Stimulated activated CD4-positive, alpha-beta T cell treated with anti-CD3 and anti-CD28 coated beads, Interleukin-1b, Interleukin-23, amount 100 ng/mL, for 48 hours (primary cell): ENCODE data around the gene AGTPBP1.
"Not testable (repeated sequence)": the region's sequence is repeated elsewhere in the genome, so short reads cannot be mapped to it uniquely, and the experiment has no call there.

Experiments
- DNase-seq: peaks from one replicate; pipeline ENCODE4 v3.0.0-alpha.2; 2020

The AGTPBP1 gene

DNA sequence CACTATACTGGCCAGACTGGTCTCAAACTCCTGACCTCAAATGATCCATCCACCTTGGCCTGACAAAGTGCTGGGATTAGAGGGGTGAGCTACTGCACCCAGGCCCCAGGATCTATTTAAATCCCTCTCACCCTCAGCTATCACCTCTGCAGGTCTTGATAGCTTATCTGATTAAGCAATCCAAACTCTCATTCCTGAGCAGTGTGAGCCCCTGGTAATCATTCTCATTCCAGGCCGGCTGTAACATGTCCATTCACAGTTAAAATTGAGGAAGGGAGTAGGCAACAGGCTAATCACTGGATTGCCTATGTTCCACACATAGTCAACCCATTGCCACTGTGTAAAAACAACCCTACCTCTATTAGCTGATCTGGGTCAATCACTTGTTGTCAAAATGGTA is 111.1 kb downstream of the AGTPBP1 start:
- no peak for DNase-seq

GRCh38 chr9:85617141-85617670 is 124.5 kb downstream of the AGTPBP1 start:
- no peak for DNase-seq

- DNase-seq, result no peak
Observed at GRCh38 chr9:85615792-85616191, 126.0 kb downstream of the AGTPBP1 start.

DNA sequence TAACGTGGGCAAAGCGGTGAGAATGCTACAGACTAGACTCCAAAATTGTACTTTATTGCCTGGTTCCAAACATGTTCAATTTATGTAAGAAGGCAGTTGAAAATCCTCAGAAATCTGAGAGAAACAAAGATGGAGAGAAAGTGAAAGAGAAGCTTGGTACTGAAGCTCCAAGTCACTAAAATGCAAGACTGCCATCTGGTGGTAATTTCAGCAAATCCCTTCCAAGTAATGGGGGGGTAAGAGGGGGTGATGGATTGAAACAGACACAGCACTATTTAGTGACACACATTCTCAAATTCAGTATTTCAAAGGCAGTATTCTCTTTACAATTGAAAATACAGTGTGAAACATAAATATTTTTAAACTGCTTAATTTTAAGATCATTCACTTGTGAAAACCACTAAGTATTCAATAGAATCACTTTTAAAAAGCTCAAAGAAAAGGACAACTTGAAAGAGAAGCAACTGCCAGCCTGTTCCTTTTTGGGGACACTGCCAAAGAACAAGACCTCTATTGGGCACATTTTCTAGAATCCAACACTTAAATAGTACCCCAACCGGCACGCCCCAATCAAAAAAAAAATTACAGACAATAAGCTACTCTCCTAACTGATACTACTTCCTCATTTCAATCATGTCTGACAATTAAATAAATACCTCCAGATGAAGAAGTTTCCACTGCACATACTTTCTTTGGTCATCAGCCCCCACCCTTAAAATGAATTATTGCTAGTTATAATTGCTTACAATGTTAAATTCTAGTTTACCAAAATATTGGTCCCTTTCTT is 131.5 kb downstream of the AGTPBP1 start:
- peak; percentile 8 for DNase-seq

GRCh38 chr9:85605905-85606304 is 135.8 kb downstream of the AGTPBP1 start:
- DNase-seq, result no peak

GRCh38 chr9:85603936-85604335 is 137.8 kb downstream of the AGTPBP1 start:
- no peak for DNase-seq

DNA sequence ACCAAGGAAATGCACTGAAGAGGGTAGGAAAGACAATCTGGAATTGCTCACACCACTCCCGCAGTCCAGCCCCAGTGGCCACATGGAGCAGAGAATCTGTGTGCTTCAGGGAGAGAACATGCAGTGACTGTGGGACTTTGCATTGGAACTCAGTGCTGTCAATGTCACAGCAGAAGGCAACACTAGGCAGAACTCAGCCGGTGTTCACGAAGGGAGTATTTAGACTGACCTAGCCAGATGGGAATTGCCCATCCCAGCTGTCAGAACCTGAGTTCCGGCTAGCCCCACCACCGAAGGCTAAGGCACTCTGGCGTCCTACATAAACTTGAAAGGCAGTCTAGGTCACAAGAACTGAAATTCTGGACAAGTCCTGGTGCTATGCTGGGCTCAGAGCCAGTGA is 139.0 kb downstream of the AGTPBP1 start:
- DNase-seq, result no peak

GRCh38 chr9:85600675-85601263 is 141.0 kb downstream of the AGTPBP1 start:
- no peak for DNase-seq

- no peak for DNase-seq
Observed at GRCh38 chr9:85599540-85600105, 142.1 kb downstream of the AGTPBP1 start.

GRCh38 chr9:85594316-85594715 is 147.4 kb downstream of the AGTPBP1 start:
- no peak for DNase-seq

DNA sequence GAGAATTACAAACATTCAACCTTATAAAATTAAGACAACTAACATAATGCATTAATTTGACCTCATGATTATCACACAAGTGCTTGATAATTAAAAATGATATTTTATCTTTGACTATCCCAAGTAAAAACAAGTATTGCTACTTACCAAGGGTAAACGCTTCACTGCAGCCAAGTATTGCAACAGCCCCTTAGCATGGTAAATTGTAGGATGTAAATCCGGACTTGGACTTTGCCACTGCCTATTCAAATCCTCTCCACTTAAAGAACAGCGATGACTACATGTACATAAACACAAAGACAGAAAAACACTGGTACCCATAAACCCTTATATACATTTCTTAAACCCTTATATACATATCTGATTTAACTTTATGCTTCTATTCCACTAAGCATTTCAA is 155.1 kb downstream of the AGTPBP1 start:
- DNase-seq, result no peak

- DNase-seq, result no peak
Observed at GRCh38 chr9:85577353-85577952, 164.3 kb downstream of the AGTPBP1 start.

GRCh38 chr9:85575868-85576267 is 165.9 kb downstream of the AGTPBP1 start:
- DNase-seq, result no peak

DNA sequence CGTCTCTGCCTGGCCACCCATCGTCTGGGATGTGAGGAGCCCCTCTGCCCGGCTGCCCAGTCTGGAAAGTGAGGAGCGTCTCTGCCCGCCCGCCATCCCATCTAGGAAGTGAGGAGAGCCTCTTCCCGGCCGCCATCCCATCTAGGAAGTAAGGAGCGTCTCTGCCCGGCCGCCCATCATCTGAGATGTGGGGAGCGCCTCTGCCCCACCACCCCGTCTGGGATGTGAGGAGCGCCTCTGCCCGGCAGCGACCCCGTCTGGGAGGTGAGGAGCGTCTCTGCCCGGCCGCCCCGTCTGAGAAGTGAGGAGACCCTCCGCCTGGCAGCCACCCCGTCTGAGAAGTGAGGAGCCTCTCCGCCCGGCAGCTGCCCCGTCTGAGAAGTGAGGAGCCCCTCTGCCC is 168.2 kb downstream of the AGTPBP1 start:
- DNase-seq, result not testable (repeated sequence)

DNA sequence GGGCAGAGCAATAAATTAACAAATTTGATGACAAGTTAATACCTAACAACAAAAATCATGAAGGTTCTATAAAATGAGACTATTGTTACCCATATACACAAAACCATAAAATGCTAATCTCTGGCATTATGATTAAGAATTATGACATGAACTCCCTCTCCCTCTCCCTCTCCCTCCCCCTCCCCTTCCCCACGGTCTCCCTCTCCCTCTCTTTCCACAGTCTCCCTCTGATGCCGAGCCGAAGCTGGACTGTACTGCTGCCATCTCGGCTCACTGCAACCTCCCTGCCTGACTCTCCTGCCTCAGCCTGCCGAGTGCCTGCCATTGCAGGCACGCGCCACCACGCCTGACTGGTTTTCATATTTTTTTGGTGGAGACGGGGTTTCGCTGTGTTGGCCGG is 168.8 kb downstream of the AGTPBP1 start:
- DNase-seq, result not testable (repeated sequence)

GRCh38 chr9:85569988-85570387 is 171.8 kb downstream of the AGTPBP1 start:
- DNase-seq, result no peak

- no peak for DNase-seq
Observed at GRCh38 chr9:85559526-85559925, 182.2 kb downstream of the AGTPBP1 start.

GRCh38 chr9:85554349-85554748 is 187.4 kb downstream of the AGTPBP1 start:
- DNase-seq, result no peak

GRCh38 chr9:85553475-85553874 is 188.3 kb downstream of the AGTPBP1 start:
- no peak for DNase-seq

GRCh38 chr9:85547599-85547998 is 194.2 kb downstream of the AGTPBP1 start:
- no peak for DNase-seq

DNA sequence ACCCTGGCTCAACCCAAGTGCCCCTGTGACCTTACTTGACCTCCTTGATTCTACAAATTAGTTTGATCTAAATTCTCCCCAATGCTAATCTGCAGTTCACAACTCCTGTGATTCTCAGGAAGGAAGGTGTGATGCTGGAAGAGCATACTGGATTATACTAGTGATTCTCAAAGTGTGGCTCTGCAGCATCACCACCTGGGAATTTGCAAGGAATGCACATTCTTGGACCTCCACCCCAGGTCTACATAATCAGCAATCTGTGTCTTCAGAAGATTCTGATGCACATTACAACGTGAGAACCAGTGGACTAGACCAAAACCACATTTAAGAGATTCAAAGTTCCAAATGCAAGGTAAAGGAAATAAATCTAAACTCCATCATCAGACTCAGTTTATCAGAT is 198.6 kb downstream of the AGTPBP1 start:
- DNase-seq, result no peak

GRCh38 chr9:85541876-85542275 is 199.9 kb downstream of the AGTPBP1 start:
- DNase-seq, result no peak

DNA sequence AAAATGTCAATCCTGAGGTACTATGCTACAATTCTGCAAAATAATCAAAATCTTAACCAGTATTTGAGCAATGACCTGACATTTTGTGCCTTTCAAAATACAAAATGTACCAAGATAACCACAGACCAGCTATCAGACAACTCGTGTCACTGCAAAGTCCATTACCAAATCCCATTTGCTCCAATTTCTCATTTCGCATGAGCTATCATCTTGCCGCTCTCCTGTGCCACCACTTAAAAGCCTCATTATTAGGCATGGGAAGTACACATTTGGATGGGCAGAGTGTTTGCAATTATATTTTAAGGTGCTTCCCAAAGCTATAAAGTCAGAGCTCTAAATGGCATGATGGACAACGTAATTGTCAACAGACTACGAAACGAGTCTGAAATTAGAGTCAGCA is 205.2 kb downstream of the AGTPBP1 start:
- no peak for DNase-seq

GRCh38 chr9:85536076-85536475 is 205.7 kb downstream of the AGTPBP1 start:
- no peak for DNase-seq
